Measurements from ENCODE around the gene PARVB. TPM values are rescaled to one million over a fixed set of nuclear protein-coding genes. Genes with fewer than 3 reads are reported as not detected.

The PARVB gene
- total RNA-seq, 4 donors from 2014 or later: 33.5 to 73.5 (median 41.5) TPM

DNA sequence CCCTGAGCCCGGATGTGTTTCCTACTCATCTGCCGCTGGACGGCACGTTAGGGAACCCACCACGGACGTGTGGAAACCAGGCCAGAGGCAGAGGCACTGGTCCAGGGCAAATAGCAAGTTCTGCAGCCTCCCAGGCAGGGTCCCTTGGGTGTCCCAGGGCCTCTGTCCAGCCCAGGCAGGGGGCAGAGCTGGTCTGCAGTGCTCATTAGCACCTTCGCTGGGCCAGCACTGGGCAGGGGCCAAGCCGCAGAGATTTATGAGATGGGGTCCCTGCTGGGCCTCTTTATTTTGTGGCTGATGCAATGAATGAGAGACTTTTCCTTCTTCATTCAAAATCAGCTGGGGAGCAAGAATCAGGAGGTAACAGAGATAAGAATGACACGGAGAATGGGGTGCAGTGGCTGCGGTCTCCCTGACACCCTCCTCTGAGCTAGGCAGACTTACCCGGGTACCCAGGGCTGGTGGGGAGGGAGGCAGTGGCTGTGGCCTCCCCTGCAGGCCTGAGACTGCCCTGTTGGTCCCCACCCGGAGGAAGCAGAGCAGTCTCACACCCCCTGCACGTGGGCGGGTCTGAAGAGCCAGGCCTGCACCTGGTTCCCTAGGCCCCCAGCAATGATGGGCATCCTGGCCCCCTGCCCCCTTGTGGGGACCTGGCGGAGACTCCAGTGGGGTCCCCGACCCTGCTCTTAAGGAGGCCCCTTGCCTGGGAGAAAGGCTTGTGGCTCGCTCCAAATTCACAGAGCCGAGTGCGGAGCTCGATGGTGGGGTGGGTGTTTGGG lies 142.6 kb downstream of the PARVB start:
- TF ChIP-seq CTCF (IDR thresholded peaks at IDR 0.05) (no peak), EP300 (IDR thresholded peaks at IDR 0.05) (no peak), POLR2A (IDR thresholded peaks at IDR 0.05) (no peak)
- H3K27ac ChIP-seq: no peak overlapping the region
- H3K4me3 ChIP-seq: no peak overlapping the region
- no peak for DNase-seq (ENCODE audit: low spot score in 2 of 2)
- no peaks in the 10 kb centered on the region for H3K9me3 ChIP-seq
- 72 to 79% methylated on average over 19 to 20 of the region's 20 CpGs for WGBS, 2 donors
- H3K36me3 ChIP-seq: peaks cover 0 to 18% (median 0%) of the 10 kb centered on the region in 3 donors
- no peaks in the 10 kb centered on the region for H3K27me3 ChIP-seq
- no peaks in the 10 kb centered on the region for H3K4me1 ChIP-seq

- Histone ChIP-seq H3K27ac (no peak overlapping the region), H3K27me3 (no peaks in the 10 kb centered on the region), H3K9me3 (no peaks in the 10 kb centered on the region), H3K36me3 (peaks cover 0 to 18% (median 0%) of the 10 kb centered on the region in 3 donors), H3K4me1 (no peaks in the 10 kb centered on the region), H3K4me3 (no peak overlapping the region)
- whole genome bisulfite sequencing, 2 donors: 70 to 71% methylated on average over 12 of the region's 12 CpGs
- TF ChIP-seq EP300 (IDR thresholded peaks at IDR 0.05) (no peak), POLR2A (IDR thresholded peaks at IDR 0.05) (no peak), CTCF (IDR thresholded peaks at IDR 0.05) (no peak)
- DNase-seq (ENCODE audit: low spot score in 2 of 2): no peak
These were observed 143.4 kb downstream of the PARVB start for GRCh38 chr22:44167501-44167900.

GRCh38 chr22:44168206-44168605 lies 144.1 kb downstream of the PARVB start:
- no peak for TF ChIP-seq EP300 (IDR thresholded peaks at IDR 0.05)
- TF ChIP-seq CTCF (IDR thresholded peaks at IDR 0.05): no peak
- DNase-seq (ENCODE audit: low spot score in 2 of 2): no peak

GRCh38 chr22:44170470-44170869 lies 146.4 kb downstream of the PARVB start:
- Histone ChIP-seq H3K9me3 (no peaks in the 10 kb centered on the region), H3K36me3 (peaks cover 0 to 7% (median 0%) of the 10 kb centered on the region in 3 donors), H3K27me3 (no peaks in the 10 kb centered on the region), H3K27ac (peak overlapping the region in 1 of 4 donors; percentile 43), H3K4me1 (no peaks in the 10 kb centered on the region), H3K4me3 (no peak overlapping the region)
- 76 to 78% methylated on average over 11 of the region's 11 CpGs for WGBS, 2 donors
- no peak for DNase-seq (ENCODE audit: low spot score in 2 of 2)
- no peak for TF ChIP-seq CTCF (IDR thresholded peaks at IDR 0.05)

More at GRCh38 chr22:44168206-44168605, 144.1 kb downstream of the PARVB start:
- H3K36me3 ChIP-seq: peaks cover 0 to 18% (median 0%) of the 10 kb centered on the region in 3 donors
- H3K27ac ChIP-seq: no peak overlapping the region
- no peaks in the 10 kb centered on the region for H3K27me3 ChIP-seq
- no peak overlapping the region for H3K4me3 ChIP-seq
- WGBS, 2 donors: 85% methylated on average over 11 to 13 of the region's 13 CpGs
- no peaks in the 10 kb centered on the region for H3K4me1 ChIP-seq
- H3K9me3 ChIP-seq: no peaks in the 10 kb centered on the region

DNA sequence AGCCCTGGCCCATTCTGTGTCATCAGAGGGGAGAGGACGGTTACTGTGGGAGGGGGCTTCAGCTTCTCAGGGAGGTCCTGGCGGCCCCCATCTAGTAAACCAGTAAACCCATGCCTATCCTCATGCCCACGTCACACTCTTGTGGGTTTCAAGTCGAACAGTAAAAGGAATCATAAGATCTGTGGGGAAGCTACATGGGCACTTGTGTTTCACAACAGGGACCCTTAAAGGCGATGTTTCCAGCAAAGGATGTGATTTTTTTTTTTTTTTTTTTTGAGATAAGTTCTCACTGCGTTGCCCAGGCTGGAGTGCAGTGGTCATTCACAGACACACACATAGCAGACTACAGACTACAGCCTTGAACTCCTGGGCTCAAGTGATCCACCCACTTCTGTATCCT lies 147.5 kb downstream of the PARVB start:
- H3K36me3 ChIP-seq: peaks cover 0 to 7% (median 0%) of the 10 kb centered on the region in 3 donors
- H3K27ac ChIP-seq: peak overlapping the region in 2 of 4 donors; percentile 54 to 70
- 80 to 83% methylated on average over 6 of the region's 6 CpGs for WGBS, 2 donors
- H3K9me3 ChIP-seq: no peaks in the 10 kb centered on the region
- H3K27me3 ChIP-seq: no peaks in the 10 kb centered on the region
- peak in 1 of 2 donors; percentile 12 for DNase-seq (ENCODE audit: low spot score in 2 of 2)
- TF ChIP-seq CTCF (IDR thresholded peaks at IDR 0.05): no peak
- TF ChIP-seq POLR2A (IDR thresholded peaks at IDR 0.05): no peak
- TF ChIP-seq EP300 (IDR thresholded peaks at IDR 0.05): no peak
- H3K4me1 ChIP-seq: no peaks in the 10 kb centered on the region
- H3K4me3 ChIP-seq: no peak overlapping the region
